Stimulated activated CD4-positive, alpha-beta T cell treated with anti-CD3 and anti-CD28 coated beads, TNF-alpha, amount 100 ng/mL, for 1 hour (primary cell): Measurements from ENCODE around the gene ARHGAP10.
"Not testable (repeated sequence)": the region's sequence is repeated elsewhere in the genome, so short reads cannot be mapped to it uniquely, and the experiment has no call there.

Experiments used
- DNase-seq, 3 donors: peaks; one replicate each; pipeline ENCODE4 v3.0.0-alpha.2; 2020; ENCODE audit warnings: low read depth in 3 of 3, low spot score in 1 of 3

Gene ARHGAP10

DNA sequence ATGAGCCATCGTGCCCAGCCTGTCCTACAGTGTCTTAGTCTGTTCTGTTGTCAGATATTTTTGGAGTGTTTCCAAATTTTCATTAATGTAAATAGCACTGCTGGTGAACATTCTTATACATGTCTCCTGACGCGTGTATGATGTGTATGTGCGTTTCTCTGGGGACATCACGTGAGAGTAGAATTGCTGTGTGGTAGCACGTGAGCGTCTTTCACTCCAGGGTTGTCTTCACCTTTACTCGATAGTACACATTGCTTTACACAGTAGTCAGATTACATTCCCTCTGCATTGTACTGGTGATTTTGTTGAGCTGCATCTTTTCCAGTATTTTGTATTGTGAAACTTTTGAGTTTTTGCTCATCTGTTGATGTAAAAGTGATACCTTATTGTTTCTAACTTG lies 60.0 kb downstream of the ARHGAP10 start:
- DNase-seq, result no peak

DNA sequence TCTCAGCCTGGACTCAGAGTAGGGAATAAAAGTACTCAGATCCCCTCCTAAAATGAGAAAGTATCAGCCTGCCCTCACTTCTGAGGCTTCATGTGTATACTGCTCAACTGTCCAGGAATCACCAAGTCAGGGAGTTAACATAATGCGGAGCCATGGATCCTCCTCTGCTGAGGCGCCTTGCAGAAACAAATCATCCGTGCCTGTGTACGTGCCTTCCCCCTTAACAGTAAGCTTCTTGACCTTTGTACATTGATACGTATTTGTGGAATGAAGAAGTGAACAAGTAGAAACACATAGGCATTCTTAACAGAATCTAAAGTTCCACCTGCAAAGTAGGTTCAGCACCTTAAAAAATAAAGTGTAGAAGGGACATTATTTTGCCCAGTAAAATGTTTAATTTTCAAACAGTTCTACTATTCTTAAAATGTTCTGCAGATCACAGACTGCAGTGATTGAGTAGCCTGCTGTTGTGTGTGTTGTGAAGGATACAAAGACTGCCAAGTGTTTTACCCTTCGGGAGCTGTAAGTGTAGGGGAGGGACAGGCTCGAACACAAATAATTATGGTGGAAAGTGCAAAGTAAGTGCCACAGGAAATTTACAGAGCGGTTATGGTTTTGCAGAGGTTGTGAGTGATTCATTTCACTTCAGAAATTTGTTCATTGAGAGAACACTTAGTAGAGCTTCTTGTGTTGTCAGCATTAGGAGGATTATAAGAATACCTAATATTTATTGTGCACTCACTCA lies 61.9 kb downstream of the ARHGAP10 start:
- no peak for DNase-seq

DNA sequence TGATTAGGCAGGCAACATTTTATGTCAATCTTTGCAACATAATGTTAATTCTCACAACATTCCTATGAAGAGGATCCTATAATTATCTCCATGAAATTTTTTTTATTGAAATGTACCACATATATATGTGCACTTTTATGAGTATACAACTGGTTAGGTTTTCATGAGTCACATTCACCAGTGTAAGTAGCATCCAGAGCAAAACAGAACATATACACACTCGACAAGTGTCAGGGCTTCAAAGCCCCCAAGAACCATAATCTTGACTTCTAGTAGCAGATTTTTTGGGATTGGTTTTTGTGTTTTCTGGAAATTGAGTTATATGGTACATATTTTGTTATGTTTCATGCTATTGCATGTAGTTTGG lies 62.4 kb downstream of the ARHGAP10 start:
- no peak for DNase-seq

DNA sequence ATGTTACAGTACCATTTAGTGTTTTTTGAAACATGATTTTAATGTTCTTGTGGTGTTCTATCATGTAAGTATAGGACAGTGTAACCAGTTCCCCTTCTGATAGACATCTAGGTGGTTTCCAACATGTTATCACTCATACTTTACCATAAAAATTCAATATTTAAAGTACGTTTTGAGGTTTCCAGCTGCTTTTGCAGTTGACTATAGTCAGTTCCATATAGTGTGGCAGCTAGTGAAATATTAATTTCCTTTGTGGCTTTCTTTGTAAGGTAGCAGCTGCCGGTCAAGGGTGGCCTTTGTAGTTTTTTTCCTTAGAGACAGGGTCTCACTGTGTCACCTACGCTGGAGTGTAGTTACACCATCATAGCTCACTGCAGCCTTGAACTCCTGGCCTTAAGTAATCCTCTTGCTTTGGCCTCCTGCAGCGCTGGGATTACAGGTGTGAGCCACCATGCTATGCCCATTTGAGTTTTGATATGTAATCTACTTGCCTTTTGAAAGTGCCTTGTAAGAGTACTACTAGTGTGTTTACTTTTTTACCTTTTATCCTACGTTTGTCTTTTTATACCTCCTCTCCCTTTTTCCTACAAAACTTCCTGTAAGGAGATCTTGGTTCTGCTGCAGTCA lies 63.0 kb downstream of the ARHGAP10 start:
- DNase-seq, result no peak

DNA sequence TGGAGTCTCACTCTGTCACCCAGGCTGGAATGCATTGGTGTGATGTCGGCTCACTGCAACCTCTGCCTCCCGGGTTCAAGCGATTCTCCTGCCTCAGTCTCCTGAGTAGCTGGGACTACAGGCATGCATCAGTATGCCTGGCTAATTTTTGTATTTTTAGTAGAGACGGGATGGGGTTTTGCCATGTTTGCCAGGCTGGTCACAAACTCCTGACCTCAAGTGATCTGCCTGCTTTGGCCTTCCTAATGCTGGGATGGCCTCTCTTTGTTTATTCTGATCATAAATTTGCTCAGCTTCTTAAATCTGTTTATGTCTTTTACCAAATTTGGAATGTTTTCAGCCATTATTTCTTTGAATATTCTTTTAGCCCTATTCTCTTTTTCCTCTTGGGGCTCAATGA lies 67.2 kb downstream of the ARHGAP10 start:
- not testable (repeated sequence) for DNase-seq

DNA sequence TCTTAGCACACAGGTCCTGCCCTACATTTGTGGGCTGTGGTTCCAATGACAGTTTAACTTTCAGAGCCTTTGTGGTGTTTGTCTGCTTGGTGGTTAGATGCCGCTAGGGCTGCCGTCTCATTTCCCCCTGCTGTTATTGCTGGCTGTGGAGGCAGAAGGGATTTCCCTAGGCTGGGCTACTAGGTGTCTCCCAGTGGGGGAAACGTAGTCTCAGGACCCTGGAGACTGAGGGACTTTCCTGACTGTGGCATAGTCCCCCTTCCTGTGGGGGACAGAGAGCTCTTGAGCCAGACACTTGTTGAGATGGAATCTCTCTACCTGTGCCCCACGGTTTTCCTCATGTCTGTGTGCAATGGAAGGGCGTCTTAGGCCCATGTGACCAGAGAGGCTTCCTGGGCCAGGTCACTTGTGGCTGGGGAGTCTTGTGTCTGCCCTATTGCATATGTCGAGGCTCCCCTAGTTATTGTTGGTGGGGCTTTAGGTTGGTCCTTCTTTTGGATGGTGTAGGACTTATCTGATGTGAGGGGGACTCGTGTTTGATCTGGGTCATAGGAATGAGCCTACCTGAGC lies 68.2 kb downstream of the ARHGAP10 start:
- peak; percentile 2 to 18 (median 18) for DNase-seq

DNA sequence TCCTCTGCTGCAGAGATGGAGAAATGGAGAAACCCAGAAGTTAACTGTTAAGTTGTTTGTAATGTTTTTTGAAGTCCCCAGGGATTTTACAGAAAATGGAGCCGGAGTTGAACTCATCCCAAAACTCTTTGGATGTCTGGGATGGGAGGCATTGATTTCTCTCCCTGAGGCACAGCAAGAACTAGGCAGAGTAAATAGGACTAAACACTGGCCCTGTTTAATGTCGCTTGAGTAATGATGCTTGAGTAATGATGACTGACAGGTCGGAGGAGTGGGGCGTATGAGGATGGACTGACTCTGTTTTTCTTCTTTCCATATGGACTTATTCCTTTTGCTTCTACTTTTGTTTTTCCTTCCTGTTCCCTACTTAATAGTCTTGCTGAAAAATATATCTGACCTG lies 69.9 kb downstream of the ARHGAP10 start:
- DNase-seq, result no peak

DNA sequence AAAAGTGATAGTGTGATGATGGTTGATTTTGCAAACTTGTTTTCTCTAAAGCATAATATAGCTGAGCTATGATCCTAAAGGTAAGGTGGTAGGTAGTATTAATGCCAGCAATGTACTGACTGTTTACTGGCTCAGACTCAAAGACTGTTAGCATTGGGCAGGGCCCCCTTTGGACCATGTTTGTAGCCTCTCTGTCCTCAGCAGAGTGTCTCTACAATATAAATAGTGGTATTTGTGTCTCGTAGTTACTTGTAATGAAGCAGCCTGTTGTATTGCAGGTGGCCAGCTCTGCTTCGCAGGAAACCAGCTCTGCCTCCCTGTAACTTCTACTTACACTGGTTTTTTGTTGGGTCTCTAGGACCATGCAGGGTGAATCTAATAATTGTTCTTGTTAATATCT lies 70.5 kb downstream of the ARHGAP10 start:
- DNase-seq, result no peak

DNA sequence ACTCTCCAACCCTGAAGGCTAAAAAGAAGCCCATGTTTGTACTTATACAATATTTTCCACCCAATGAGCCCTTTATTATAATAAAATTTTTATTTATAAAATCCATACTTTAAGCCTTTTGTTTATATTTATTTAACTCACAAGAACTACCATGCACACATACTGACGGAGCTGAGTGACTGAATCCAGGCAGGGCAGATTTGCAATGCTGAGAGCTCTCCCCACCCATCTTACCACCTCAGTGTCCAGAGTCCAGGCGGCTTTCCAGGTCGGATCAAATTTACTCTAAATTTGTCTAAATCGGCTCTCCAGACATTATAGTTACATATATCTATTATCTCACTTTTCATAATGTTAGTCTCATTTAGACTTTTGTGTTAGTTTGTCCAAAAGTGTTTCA lies 74.1 kb downstream of the ARHGAP10 start:
- no peak for DNase-seq

DNA sequence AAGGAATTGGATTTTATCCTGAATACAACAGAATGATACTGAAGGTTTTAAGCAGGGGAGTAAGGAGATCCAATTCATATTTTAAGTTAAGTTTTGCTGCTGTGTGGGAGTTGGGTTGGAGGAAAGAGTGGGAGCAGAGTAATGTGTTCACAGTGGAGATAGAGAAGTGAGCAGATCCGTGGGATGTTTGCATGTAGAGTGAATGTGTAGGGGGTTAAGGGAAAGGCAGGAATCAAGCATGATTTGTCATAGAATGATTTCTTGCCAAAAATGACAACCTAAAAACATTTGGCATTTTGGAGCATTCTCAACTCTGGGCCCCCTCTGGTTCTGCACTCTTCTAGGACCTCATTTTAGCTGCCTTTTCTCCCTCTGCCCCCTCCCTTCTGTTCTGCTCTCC lies 76.6 kb downstream of the ARHGAP10 start:
- DNase-seq, result no peak

DNA sequence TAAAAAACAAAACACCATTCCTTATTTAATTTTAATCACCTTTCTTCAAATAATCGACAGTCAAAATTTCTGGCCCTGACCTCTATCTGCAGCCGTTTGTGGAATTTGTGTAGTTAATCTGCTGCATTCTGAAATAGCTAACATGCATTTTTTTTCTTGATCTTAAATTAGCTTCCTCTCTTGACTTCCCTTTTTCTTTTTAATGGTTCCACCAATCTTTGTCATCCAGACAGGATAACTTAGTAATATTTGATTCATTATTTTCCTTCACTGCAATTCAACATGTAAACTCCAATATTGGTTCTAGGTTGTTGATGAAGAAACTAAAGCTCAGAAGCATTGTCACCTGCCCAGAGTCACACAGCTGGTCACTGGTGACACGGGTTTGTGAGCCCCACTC lies 77.3 kb downstream of the ARHGAP10 start:
- DNase-seq, result no peak

DNA sequence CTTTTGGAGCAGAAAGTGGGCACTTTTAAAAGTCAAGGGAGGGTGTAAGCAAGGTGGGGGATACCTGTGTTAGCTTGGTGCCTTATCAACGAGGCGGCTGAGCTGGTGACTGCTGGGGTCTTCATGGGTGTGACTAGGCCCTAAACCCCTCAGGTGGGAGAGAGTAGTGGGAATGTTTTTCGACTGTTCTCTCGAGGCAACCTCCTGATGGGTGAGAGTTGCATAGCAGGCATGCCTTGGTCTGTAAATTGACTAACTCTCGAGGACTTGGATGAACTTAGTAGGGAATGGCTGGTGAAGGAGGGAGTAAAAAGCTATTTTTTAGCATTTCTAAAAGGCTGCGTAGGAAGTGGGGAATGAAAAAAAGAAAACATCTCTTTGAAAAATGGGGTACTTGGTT lies 80.0 kb downstream of the ARHGAP10 start:
- DNase-seq, result no peak

DNA sequence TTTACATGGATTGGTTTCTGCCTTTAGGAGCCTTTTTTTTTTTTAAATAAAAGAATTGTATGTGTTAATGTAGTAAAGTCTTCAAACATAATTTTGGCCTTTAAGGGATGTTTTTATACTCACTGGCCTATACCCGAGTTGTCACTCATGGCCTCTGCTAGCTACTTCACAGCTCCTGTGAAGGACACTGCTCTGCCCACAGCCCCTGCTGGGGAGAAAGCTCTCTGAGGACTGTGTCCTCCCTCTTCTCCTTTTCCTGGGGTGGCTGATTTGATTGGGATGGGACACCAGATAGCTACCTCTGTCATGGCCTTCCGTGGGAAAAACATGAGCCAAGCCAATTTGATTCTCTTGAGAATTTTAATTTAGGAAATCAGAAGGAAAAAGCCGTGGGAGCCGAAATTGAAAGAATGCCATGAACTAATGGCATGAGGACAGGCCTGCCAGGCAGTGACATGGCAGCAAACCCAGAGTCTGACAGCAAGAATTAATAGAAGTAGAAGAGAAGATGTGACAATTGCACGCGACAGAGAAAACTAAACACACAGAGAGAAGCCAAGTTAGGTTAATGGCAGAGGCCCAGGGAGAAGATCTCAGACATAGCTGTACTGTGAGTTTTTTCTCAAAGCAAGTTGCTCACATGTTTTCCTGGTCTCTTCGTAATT lies 81.4 kb downstream of the ARHGAP10 start:
- DNase-seq, result no peak

DNA sequence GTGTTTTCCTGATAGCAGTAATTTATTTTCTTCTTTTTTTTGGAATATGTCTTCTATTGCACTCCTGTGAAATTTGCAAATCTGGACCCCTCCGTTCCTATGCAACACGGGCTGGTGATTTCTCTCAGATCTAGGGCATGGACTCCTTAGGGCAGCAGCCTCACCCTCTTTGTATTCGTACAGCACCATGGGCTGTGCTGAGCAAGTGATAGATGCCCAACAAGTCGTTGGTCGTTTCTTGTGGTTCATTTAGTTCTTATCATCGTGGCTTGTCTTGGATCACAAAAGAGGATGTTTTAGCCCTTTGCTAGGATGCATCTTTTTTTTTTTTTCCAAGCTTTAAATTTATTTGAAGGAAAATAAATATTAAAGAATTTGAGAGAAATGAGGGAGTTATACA lies 82.1 kb downstream of the ARHGAP10 start:
- no peak for DNase-seq

DNA sequence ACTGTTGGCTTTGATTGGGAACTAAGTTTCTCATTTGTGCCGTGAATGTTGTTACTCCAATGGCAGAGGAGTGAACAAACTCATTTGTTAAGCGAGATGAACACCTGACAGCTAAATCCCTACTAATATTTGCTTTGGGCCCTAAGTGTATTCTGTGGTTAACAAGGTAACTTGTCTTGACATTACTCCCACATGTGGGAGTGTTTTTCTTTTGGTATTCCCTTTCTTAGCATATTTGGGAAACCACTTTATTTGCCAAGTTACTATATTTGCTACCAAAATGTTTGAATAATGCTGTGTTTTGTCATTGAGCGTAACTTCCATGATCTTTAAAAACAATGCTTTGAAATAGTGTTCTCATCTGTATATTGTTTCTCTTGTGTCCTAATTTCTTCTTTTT lies 82.5 kb downstream of the ARHGAP10 start:
- no peak for DNase-seq

DNA sequence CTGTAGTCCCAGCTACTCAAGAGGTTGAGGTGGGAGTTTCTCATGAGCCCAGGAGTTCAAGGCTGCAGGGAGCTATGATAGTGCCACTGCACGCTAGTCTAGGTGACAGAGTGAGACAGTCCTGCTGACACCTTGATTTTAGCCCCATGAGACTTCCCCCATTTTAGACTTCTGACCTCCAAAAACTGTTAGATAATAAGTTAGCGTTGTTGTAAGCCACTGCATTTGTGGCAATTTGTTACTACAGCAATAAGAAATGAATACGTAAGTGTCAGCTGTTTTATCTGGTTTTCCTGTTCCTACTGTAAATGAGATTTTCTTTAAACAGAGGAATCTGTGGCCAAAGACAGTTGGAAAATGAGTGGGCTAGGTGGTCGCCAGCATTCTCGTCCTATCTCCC lies 83.9 kb downstream of the ARHGAP10 start:
- no peak for DNase-seq

DNA sequence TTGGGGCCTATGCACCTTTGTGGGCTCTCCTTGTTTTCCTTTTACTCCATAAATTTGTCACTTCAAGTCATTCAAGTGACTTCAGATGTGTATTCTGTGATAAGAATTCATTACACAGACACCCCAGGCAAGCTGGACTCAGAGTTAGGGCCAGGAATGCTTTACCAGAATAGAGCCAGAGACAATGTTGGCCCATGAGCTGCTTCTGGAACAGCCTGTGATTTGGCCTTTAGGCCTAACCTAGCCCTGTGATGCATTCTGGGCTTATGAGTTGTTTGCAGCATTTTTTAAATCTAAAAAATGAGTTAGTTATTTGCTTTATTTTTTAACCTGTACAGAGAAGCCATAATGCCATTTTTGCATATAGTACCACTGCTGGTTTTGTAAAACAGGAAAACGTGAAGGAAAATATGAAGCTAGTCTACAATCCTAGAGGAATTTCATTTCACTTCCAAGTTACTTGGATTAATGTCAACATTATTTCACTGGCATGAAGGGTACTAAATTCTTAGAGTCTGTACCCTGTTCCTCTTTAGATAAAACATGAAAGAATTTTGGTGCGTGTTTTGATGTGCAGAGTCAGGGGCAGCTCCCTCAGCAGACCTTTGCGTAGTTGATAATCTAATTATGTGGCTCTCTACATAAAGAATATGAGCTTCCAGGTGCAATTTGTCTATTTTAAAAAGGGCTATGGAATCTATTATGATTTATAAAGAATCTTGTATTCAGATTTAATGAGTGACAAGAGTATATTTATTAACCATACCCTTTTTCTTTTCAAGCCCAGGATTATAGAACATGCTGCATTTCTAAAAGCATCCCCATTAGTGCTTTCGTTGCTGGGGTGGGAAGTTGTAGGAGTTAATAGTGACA lies 84.7 kb downstream of the ARHGAP10 start:
- DNase-seq, result no peak

DNA sequence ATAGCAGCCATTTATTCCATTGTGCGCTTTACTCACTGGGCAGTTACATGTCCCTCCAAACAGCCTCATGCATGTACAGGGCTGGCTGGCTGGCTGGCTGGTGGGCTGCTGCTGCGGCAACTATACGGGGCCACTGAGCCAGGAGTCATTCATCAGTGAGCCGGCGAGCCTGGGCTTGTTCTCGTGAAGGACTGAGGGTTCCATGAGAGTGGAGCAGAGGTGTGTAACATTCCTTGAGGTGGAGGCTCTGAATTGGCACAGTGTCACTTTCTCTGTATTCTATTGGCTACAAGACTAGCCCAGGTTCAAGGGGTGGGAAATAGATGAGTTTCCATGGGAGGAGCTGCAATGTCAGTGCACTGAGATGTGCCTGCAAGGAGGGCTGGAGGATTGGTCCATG lies 89.1 kb downstream of the ARHGAP10 start:
- no peak for DNase-seq

DNA sequence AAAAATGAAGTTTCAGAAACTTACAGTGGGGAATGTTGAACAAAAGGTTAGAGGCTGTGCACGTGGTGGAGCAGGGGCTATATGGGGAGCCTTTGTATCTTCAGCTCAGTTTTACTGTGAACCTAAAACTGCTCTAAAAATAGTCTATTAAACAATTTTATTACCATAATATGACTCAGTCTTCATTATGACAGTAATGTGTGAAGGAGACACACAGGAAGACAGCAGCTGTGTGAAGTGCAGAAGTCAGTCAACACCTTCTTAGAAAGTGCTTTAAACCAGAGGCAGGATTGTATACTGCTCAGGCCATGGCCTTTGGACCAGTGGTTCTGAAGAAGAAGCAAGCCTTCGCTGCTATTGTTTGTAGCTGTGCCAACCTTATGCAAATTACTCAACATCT lies 89.7 kb downstream of the ARHGAP10 start:
- no peak for DNase-seq

DNA sequence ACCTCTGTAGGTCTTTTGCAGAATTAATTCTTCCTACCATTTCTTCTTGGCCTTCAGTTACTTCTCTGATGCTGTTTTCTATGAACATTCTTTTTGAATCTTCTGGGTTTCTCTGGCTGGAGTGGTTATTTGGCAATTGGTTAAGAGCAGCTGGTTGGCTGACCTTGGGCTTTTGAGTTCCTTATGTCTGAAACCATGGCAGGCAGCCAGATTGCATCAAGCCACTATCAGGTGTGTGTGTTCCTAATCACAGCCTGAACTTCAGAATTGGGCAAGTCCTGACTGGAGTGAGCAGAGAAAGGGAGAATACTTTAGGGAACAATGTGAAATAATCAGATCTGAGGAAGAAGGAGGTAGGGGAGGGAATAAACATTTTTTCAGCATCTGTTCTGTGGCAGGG lies 90.2 kb downstream of the ARHGAP10 start:
- DNase-seq, result no peak

DNA sequence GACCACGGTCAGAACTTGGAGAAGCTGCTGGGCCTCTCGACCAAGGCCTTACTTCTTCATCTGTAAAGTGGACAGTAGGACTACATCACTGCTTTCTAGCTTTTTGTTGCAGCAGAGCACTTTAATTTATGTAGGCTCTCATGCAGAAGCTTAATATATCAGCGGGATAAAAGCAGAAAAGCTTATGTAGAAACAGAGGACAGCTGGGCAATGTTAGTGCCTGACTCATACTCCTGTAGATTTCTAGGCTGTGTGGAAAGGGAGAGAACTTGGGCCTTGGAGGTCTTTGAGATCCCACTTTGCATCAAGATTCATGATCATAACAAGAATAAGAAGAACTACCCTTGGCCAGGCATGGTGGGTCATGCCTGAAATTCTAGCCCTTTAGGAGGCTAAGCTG lies 91.2 kb downstream of the ARHGAP10 start:
- no peak for DNase-seq
